Chondrocyte (in vitro differentiated cells): Measurements from ENCODE around the gene ELANE. TPM values are rescaled to one million over a fixed set of nuclear protein-coding genes. Genes with fewer than 3 reads are reported as not detected.

ENCODE experiments used
- DNase-seq: peaks from one replicate; pipeline ENCODE4 v3.0.0; 2021; ENCODE audit warnings: mixed read lengths, low spot score
- H3K27ac Mint-ChIP-seq: one replicate; pipeline ENCODE4 v1.8.0; 2021; ENCODE audit warnings: mild to moderate bottlenecking, moderate library complexity, mixed read lengths; ENCODE audit not compliant: unreplicated experiment
- H3K27me3 Mint-ChIP-seq: 2 replicates; pipeline ENCODE4 v1.8.0; 2021; ENCODE audit warnings: low read depth, mixed read lengths
- H3K36me3 Mint-ChIP-seq: 2 replicates; pipeline ENCODE4 v1.8.0; 2021; ENCODE audit warnings: low read depth, mixed read lengths
- H3K4me1 Mint-ChIP-seq: 2 replicates; pipeline ENCODE4 v1.8.0; 2021; ENCODE audit warnings: low read depth, mild to moderate bottlenecking, mixed read lengths
- H3K4me3 Mint-ChIP-seq: one replicate; pipeline ENCODE4 v1.8.0; 2021; ENCODE audit warnings: mild to moderate bottlenecking, moderate library complexity, mixed read lengths; ENCODE audit not compliant: unreplicated experiment
- H3K9me3 Mint-ChIP-seq: 2 replicates; pipeline ENCODE4 v1.8.0; 2021; ENCODE audit warnings: low read depth, mixed read lengths
- total RNA-seq: library from RNA; stranded (reverse); gene quantifications from 3 replicates; pipeline ENCODE4 v1.2.1, GENCODE V29; 2021
- TF ChIP-seq, protein P1 (sequence below): fragments of 200-600 bp; sonication (generic); IDR thresholded peaks from 2 replicates; pipeline ENCODE4 v1.5.0; 2021; ENCODE audit warnings: antibody characterized with exemption, mild to moderate bottlenecking, moderate library complexity

ELANE gene
- total RNA-seq, 1 donor from 2014 or later: not detected

DNA sequence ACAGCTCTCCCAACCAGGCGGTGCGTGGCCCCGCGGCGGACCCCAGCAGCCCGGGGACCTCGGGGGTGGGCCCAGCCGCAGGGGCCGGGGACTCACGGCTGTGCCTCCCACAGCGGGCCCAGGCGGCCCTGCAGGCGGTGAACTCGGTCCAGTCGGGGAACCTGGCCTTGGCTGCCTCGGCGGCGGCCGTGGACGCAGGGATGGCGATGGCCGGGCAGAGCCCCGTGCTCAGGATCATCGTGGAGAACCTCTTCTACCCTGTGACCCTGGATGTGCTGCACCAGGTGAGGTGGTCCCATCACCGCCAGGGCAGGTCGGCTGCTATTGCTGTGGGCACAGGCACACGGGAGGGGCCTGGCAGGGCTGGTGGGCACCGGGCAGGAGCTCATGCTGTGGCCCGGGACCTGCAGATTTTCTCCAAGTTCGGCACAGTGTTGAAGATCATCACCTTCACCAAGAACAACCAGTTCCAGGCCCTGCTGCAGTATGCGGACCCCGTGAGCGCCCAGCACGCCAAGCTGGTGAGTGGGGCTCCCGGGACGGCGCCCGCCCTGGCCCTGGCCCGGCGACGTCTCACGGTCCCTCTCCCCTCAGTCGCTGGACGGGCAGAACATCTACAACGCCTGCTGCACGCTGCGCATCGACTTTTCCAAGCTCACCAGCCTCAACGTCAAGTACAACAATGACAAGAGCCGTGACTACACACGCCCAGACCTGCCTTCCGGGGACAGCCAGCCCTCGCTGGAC lies 47.5 kb upstream of the ELANE start:
- TF ChIP-seq, protein P1, sequence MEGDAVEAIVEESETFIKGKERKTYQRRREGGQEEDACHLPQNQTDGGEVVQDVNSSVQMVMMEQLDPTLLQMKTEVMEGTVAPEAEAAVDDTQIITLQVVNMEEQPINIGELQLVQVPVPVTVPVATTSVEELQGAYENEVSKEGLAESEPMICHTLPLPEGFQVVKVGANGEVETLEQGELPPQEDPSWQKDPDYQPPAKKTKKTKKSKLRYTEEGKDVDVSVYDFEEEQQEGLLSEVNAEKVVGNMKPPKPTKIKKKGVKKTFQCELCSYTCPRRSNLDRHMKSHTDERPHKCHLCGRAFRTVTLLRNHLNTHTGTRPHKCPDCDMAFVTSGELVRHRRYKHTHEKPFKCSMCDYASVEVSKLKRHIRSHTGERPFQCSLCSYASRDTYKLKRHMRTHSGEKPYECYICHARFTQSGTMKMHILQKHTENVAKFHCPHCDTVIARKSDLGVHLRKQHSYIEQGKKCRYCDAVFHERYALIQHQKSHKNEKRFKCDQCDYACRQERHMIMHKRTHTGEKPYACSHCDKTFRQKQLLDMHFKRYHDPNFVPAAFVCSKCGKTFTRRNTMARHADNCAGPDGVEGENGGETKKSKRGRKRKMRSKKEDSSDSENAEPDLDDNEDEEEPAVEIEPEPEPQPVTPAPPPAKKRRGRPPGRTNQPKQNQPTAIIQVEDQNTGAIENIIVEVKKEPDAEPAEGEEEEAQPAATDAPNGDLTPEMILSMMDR: no peak
- Mint-ChIP-seq H3K4me1 (peaks cover 36% of the 10 kb centered on the region), H3K9me3 (no peaks in the 10 kb centered on the region), H3K4me3 (no peak overlapping the region), H3K27ac (no peak overlapping the region), H3K27me3 (no peaks in the 10 kb centered on the region), H3K36me3 (peaks cover 27% of the 10 kb centered on the region)
- DNase-seq: no peak

- peaks cover 31% of the 10 kb centered on the region for H3K4me1 Mint-ChIP-seq
- TF ChIP-seq, protein P1: no peak
- H3K27ac Mint-ChIP-seq: no peak overlapping the region
- no peak overlapping the region for H3K4me3 Mint-ChIP-seq
- no peak for DNase-seq
- H3K27me3 Mint-ChIP-seq: no peaks in the 10 kb centered on the region
- peaks cover 29% of the 10 kb centered on the region for H3K36me3 Mint-ChIP-seq
- H3K9me3 Mint-ChIP-seq: no peaks in the 10 kb centered on the region
These were observed 46.9 kb upstream of the ELANE start for GRCh38 chr19:805166-805551.

DNA sequence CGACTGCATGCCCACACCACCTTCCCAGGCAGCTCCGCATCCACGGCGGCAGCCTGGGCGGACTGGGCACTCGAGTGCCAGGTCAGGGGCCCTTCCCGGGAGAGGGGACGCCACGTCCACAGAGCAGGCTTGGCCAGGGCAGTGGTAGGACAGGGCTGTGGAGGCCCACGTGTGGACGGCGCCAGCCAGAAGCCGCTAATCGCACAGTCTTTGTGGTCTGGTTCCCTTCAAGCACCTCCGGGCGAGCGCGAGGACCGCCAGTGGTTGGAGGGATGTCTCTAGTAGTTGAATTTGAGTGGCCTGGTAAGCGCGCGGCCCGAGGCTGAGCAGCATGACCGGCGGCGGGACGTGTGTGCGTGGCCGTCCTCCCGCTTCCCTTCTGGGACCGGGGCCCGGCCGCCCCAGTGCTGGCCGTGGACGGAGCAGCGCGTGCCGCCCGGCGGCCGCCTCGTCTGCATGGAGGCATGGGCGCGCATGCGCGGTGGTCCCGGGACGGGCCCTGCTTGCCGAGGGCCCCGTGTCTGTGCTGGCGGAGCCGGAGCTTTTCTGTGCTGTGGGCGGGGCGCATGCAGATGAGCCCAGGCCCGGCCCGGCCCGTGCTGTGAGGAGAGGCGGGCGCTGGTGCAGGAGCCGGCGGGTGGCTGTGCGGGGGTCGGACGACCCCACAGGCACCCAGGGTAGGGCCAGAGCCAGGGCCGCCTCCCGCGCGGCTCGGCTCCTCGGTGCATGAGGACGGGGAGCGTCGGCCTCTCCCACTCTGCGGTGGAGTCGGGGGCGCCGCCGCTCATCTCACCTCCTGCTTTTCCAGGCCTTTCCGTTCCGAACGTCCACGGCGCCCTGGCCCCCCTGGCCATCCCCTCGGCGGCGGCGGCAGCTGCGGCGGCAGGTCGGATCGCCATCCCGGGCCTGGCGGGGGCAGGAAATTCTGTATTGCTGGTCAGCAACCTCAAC lies 46.2 kb upstream of the ELANE start:
- no peak overlapping the region for H3K4me3 Mint-ChIP-seq
- no peak overlapping the region for H3K27ac Mint-ChIP-seq
- DNase-seq: no peak
- no peaks in the 10 kb centered on the region for H3K9me3 Mint-ChIP-seq
- TF ChIP-seq, protein P1: no peak
- H3K27me3 Mint-ChIP-seq: no peaks in the 10 kb centered on the region
- H3K4me1 Mint-ChIP-seq: peaks cover 25% of the 10 kb centered on the region
- H3K36me3 Mint-ChIP-seq: peaks cover 27% of the 10 kb centered on the region

GRCh38 chr19:806815-807421 lies 45.2 kb upstream of the ELANE start:
- TF ChIP-seq, protein P1: no peak
- H3K27me3 Mint-ChIP-seq: no peaks in the 10 kb centered on the region
- H3K4me3 Mint-ChIP-seq: no peak overlapping the region
- no peak for DNase-seq
- no peaks in the 10 kb centered on the region for H3K9me3 Mint-ChIP-seq
- H3K4me1 Mint-ChIP-seq: peaks cover 14% of the 10 kb centered on the region
- H3K27ac Mint-ChIP-seq: peak overlapping the region; percentile 27
- peaks cover 25% of the 10 kb centered on the region for H3K36me3 Mint-ChIP-seq
